ENCODE measurements around the gene SLC25A34. TPM values are rescaled to one million over a fixed set of nuclear protein-coding genes. Genes with fewer than 3 reads are reported as not detected.
"Not testable (repeated sequence)": the region's sequence is repeated elsewhere in the genome, so short reads cannot be mapped to it uniquely, and the experiment has no call there.

The SLC25A34 gene
- total RNA-seq, 1 donor from 2014 or later = under 0.01 TPM

DNA sequence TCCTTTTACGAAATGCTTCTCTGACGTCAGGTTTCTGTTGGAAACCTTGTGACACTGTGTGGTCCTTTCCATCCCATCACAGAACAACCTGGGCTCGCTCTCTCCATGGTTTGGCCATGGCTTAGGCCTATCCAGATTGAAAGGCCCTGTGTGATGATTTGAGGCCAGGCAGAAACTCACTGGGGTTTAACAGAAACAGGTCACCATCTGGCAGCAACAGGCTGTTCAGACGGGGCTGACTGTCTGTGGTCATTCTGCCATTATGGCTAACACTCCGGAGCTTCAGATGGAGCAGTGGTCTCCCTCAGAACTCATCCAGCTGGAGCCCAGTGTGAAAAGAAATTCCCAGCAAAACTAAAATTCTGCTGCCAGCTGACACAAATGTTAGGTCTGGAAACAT lies 42.7 kb upstream of the SLC25A34 start:
- DNase-seq (ENCODE audit: low read depth) (no peak), FAIRE-seq (peak; percentile 7)
- Histone ChIP-seq H3K4me3 (ENCODE audit: low read depth, low read length) (no peak overlapping the region), H3K36me3 (ENCODE audit: control insufficient read depth, insufficient read depth, low read length) (peaks cover 3% of the 10 kb centered on the region), H3K27me3 (ENCODE audit: control insufficient read depth, insufficient read depth, low read length) (no peaks in the 10 kb centered on the region)
- TF ChIP-seq CTCF (IDR thresholded peaks at IDR 0.05; ENCODE audit: insufficient read depth, low read length, severe bottlenecking) = no peak

DNA sequence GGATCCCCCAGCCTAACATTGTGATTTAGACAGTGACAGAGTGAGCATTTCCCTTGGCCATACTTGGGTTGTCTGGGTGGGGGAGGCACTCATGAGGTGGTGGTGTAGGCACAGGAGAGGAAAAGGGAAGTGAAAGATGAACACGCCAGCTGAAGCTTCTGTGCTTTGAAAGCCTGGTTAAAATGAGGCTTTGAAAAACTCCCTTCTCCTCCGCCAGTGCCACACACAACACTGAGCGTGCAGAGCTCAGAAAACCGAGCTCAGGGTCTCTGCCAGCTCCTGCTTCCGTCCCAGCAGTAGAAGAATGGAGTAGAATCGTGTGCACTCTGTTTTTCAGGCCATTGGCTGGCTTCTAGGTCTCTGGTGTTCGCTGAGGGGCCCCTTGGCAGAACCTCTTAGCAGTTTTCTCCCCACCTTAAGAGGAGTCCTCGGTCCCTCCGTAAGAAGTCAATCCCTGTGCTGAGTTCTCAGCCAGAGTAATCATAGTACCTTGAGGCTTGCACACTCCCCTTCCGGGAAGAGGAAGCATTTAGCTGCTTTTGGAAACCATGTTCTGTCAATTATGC lies 39.0 kb upstream of the SLC25A34 start:
- FAIRE-seq (no peak), DNase-seq (ENCODE audit: low read depth) (no peak)
- H3K36me3 ChIP-seq (ENCODE audit: control insufficient read depth, insufficient read depth, low read length) = peaks cover 5% of the 10 kb centered on the region
- no peaks in the 10 kb centered on the region for H3K27me3 ChIP-seq (ENCODE audit: control insufficient read depth, insufficient read depth, low read length)
- no peak overlapping the region for H3K4me3 ChIP-seq (ENCODE audit: low read depth, low read length)
- TF ChIP-seq CTCF (IDR thresholded peaks at IDR 0.05; ENCODE audit: insufficient read depth, low read length, severe bottlenecking) = no peak

DNA sequence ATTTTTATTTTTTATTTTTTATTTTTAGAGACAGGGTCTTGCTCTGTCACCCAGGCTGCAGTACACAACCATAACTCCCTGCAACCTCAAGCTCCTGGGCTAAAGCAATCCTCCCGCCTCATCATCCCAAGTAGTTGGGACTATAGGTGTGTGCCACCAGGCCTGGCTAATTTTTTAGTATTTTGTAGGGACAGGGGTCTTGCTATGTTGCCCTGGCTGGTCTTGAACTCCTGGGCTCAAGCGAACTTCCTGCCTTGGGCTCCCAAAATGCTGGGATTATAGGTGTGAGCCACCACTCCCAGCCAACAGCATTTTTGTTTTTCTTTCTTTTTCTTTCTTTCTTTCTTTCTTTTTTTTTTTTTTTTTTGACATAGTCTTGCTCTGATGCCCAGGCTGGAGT lies 37.9 kb upstream of the SLC25A34 start:
- peaks cover 5% of the 10 kb centered on the region for H3K36me3 ChIP-seq (ENCODE audit: control insufficient read depth, insufficient read depth, low read length)
- no peaks in the 10 kb centered on the region for H3K27me3 ChIP-seq (ENCODE audit: control insufficient read depth, insufficient read depth, low read length)
- FAIRE-seq = no peak
- TF ChIP-seq CTCF (IDR thresholded peaks at IDR 0.05; ENCODE audit: insufficient read depth, low read length, severe bottlenecking) = no peak
- no peak overlapping the region for H3K4me3 ChIP-seq (ENCODE audit: low read depth, low read length)
- no peak for DNase-seq (ENCODE audit: low read depth)

GRCh38 chr1:15699321-15699720 lies 36.7 kb upstream of the SLC25A34 start:
- not testable (repeated sequence) for FAIRE-seq; H3K27me3 ChIP-seq (ENCODE audit: control insufficient read depth, insufficient read depth, low read length); DNase-seq (ENCODE audit: low read depth); H3K4me3 ChIP-seq (ENCODE audit: low read depth, low read length); H3K36me3 ChIP-seq (ENCODE audit: control insufficient read depth, insufficient read depth, low read length)

GRCh38 chr1:15700508-15700907 lies 35.5 kb upstream of the SLC25A34 start:
- TF ChIP-seq CTCF (IDR thresholded peaks at IDR 0.05; ENCODE audit: insufficient read depth, low read length, severe bottlenecking) = no peak
- DNase-seq (ENCODE audit: low read depth) = no peak
- Histone ChIP-seq H3K36me3 (ENCODE audit: control insufficient read depth, insufficient read depth, low read length) (peaks cover 9% of the 10 kb centered on the region), H3K4me3 (ENCODE audit: low read depth, low read length) (no peak overlapping the region), H3K27me3 (ENCODE audit: control insufficient read depth, insufficient read depth, low read length) (no peaks in the 10 kb centered on the region)
- FAIRE-seq = no peak

- peak; percentile 80 for FAIRE-seq
- H3K4me3 ChIP-seq (ENCODE audit: low read depth, low read length) = no peak overlapping the region
- TF ChIP-seq CTCF (IDR thresholded peaks at IDR 0.05; ENCODE audit: insufficient read depth, low read length, severe bottlenecking) = no peak
- no peaks in the 10 kb centered on the region for H3K27me3 ChIP-seq (ENCODE audit: control insufficient read depth, insufficient read depth, low read length)
- DNase-seq (ENCODE audit: low read depth) = no peak
- H3K36me3 ChIP-seq (ENCODE audit: control insufficient read depth, insufficient read depth, low read length) = peaks cover 11% of the 10 kb centered on the region
Measured at GRCh38 chr1:15701784-15702183, 34.3 kb upstream of the SLC25A34 start.

Data from bronchial epithelial cell (primary cell).